WERI-Rb-1 (cell line): Measurements from ENCODE around the gene CCNG2.

Source experiments
- DNase-seq: peaks from one replicate; pipeline ENCODE4 v3.0.0-alpha.2; 2020
- H3K27ac ChIP-seq: fragments of 250-450 bp; sonication (Bioruptor Pico); 2 replicates; pipeline ENCODE4 v1.5.1; 2020; ENCODE audit warnings: mild to moderate bottlenecking, moderate library complexity
- H3K27me3 ChIP-seq: fragments of 250-450 bp; sonication (Bioruptor Pico); 2 replicates; pipeline ENCODE4 v1.5.1; 2021; ENCODE audit warnings: mild to moderate bottlenecking, low read depth, moderate library complexity; ENCODE audit not compliant: insufficient read depth, severe bottlenecking
- H3K36me3 ChIP-seq: fragments of 250-450 bp; sonication (Bioruptor Pico); 2 replicates; pipeline ENCODE4 v1.5.1; 2020; ENCODE audit warnings: mild to moderate bottlenecking, moderate library complexity
- H3K4me3 ChIP-seq: 2 replicates; pipeline ENCODE4 v1.5.1; 2011; ENCODE audit warnings: low read depth, mild to moderate bottlenecking, control low read depth, low read length
- H3K9me3 ChIP-seq: fragments of 250-450 bp; sonication (Bioruptor Pico); 2 replicates; pipeline ENCODE4 v1.5.1; 2021; ENCODE audit warnings: mild to moderate bottlenecking, moderate library complexity; ENCODE audit not compliant: severe bottlenecking
- CTCF ChIP-seq: IDR thresholded peaks from 2 replicates; pipeline ENCODE4 v1.5.1; 2011; ENCODE audit warnings: low read depth, mild to moderate bottlenecking, control low read depth, inconsistent platforms, low read length

CCNG2 gene

GRCh38 chr4:77155631-77156452, 1.2 kb upstream of the CCNG2 start:
- H3K27me3 ChIP-seq: no peaks in the 10 kb centered on the region
- TF ChIP-seq CTCF: no peak
- peak overlapping the region; percentile 68 for H3K27ac ChIP-seq
- H3K36me3 ChIP-seq: peaks cover 28% of the 10 kb centered on the region
- no peaks in the 10 kb centered on the region for H3K9me3 ChIP-seq
- DNase-seq: no peak
- H3K4me3 ChIP-seq: peak overlapping the region; percentile 98

- Histone ChIP-seq H3K27ac (peak overlapping the region; percentile 97), H3K4me3 (peak overlapping the region; percentile 98), H3K27me3 (no peaks in the 10 kb centered on the region), H3K9me3 (no peaks in the 10 kb centered on the region), H3K36me3 (peaks cover 33% of the 10 kb centered on the region)
- no peak for TF ChIP-seq CTCF
- peak; percentile 98 for DNase-seq
These were observed 485 bp upstream of the CCNG2 start for GRCh38 chr4:77156533-77156911.

- no peaks in the 10 kb centered on the region for H3K9me3 ChIP-seq
- H3K4me3 ChIP-seq: peak overlapping the region; percentile 98
- peaks cover 47% of the 10 kb centered on the region for H3K36me3 ChIP-seq
- DNase-seq: peak; percentile 91
- H3K27ac ChIP-seq: peak overlapping the region; percentile 97
- H3K27me3 ChIP-seq: no peaks in the 10 kb centered on the region
- no peak for TF ChIP-seq CTCF
These were observed 966 bp downstream of the CCNG2 start for GRCh38 chr4:77157859-77158486.

GRCh38 chr4:77158487-77158861, 1.5 kb downstream of the CCNG2 start:
- peak overlapping the region; percentile 97 for H3K27ac ChIP-seq
- peaks cover 52% of the 10 kb centered on the region for H3K36me3 ChIP-seq
- no peaks in the 10 kb centered on the region for H3K9me3 ChIP-seq
- peak overlapping the region; percentile 98 for H3K4me3 ChIP-seq
- no peak for TF ChIP-seq CTCF
- no peak for DNase-seq
- no peaks in the 10 kb centered on the region for H3K27me3 ChIP-seq

- H3K36me3 ChIP-seq: peaks cover 65% of the 10 kb centered on the region
- no peaks in the 10 kb centered on the region for H3K27me3 ChIP-seq
- no peak for DNase-seq
- no peak for TF ChIP-seq CTCF
- H3K27ac ChIP-seq: no peak overlapping the region; the same call in 1 of the 2 replicates
- H3K9me3 ChIP-seq: no peaks in the 10 kb centered on the region
- H3K4me3 ChIP-seq: no peak overlapping the region
These were observed 2.8 kb downstream of the CCNG2 start for GRCh38 chr4:77159806-77160205.
